Liver (tissue), 9 donors: Measurements from ENCODE around the gene PPP2R2B. TPM values are rescaled to one million over a fixed set of nuclear protein-coding genes. Genes with fewer than 3 reads are reported as not detected.

Experiments
- DNase-seq: peaks from one replicate; pipeline ENCODE4 v3.0.0-alpha.2; 2017; ENCODE audit warnings: low spot score
- H3K27ac ChIP-seq, 2 donors: one replicate each; pipeline ENCODE4 v1.7.0; 2013; ENCODE audit warnings: inconsistent platforms in 2 of 2, low read length in 2 of 2, control low read depth in 1 of 2, low read depth in 1 of 2, mild to moderate bottlenecking in 1 of 2
- H3K27me3 ChIP-seq, 4 donors: one replicate each; pipeline versions ENCODE4 v1.6.1 to v1.7.0; 2013; ENCODE audit warnings: low read length in 3 of 4, inconsistent platforms in 1 of 4, mild to moderate bottlenecking in 1 of 4, moderate library complexity in 1 of 4; ENCODE audit not compliant: control insufficient read depth in 4 of 4, insufficient read depth in 4 of 4
- H3K36me3 ChIP-seq, 4 donors: one replicate each; pipeline versions ENCODE4 v1.6.1 to v1.7.0; 2013; ENCODE audit warnings: low read length in 3 of 4, mild to moderate bottlenecking in 3 of 4, low read depth in 1 of 4, moderate library complexity in 1 of 4; ENCODE audit not compliant: control insufficient read depth in 4 of 4, insufficient read depth in 3 of 4
- H3K4me1 ChIP-seq, 4 donors: one replicate each; pipeline versions ENCODE4 v1.6.1 to v1.7.0; 2013; ENCODE audit warnings: low read length in 3 of 4, mild to moderate bottlenecking in 3 of 4, moderate library complexity in 1 of 4; ENCODE audit not compliant: control insufficient read depth in 4 of 4, insufficient read depth in 4 of 4
- H3K4me3 ChIP-seq, 3 donors: one replicate each; pipeline versions ENCODE4 v1.6.1 to v1.7.0; 2013; ENCODE audit warnings: low read length in 3 of 3, control low read depth in 1 of 3, low read depth in 1 of 3, mild to moderate bottlenecking in 1 of 3
- H3K9ac ChIP-seq, 2 donors: one replicate each; pipeline ENCODE4 v1.7.0; 2013; ENCODE audit warnings: low read length in 2 of 2, mild to moderate bottlenecking in 2 of 2, moderate library complexity in 2 of 2, control low read depth in 1 of 2, low read depth in 1 of 2
- H3K9me3 ChIP-seq, 4 donors: one replicate each; pipeline versions ENCODE4 v1.6.1 to v1.7.0; 2013; ENCODE audit warnings: low read length in 3 of 4; ENCODE audit not compliant: control insufficient read depth in 4 of 4
- EGR1 ChIP-seq, 2 donors: IDR thresholded peaks; 2 replicates each; pipeline ENCODE4 v1.6.1; 2016 to 2018; ENCODE audit warnings: antibody characterized with exemption in 2 of 2, low read depth in 2 of 2
- FOXA1 ChIP-seq: IDR thresholded peaks from 2 replicates; pipeline ENCODE4 v1.6.1; 2016; ENCODE audit warnings: antibody characterized with exemption
- FOXA2 ChIP-seq: IDR thresholded peaks from 2 replicates; pipeline ENCODE4 v1.6.1; 2016; ENCODE audit warnings: antibody characterized with exemption
- GABPA ChIP-seq, 2 donors: IDR thresholded peaks in 1 of 2; conservative IDR thresholded peaks in 1 of 2; 2 replicates each; pipeline ENCODE4 v1.6.1; 2016; ENCODE audit warnings: antibody characterized with exemption in 2 of 2, mild to moderate bottlenecking in 1 of 2, moderate library complexity in 1 of 2
- HNF4A ChIP-seq, 2 donors: conservative IDR thresholded peaks; 2 replicates each; pipeline ENCODE4 v1.6.1; 2016; ENCODE audit warnings: antibody characterized with exemption in 2 of 2, mild to moderate bottlenecking in 2 of 2
- HNF4G ChIP-seq: IDR thresholded peaks from 2 replicates; pipeline ENCODE4 v1.6.1; 2016; ENCODE audit warnings: antibody characterized with exemption
- JUND ChIP-seq, 2 donors: IDR thresholded peaks; 2 replicates each; pipeline ENCODE4 v1.6.1; 2016; ENCODE audit warnings: antibody characterized with exemption in 2 of 2
- NR2F2 ChIP-seq: IDR thresholded peaks from 2 replicates; pipeline ENCODE4 v1.6.1; 2016; ENCODE audit warnings: antibody characterized with exemption
- RAD21 ChIP-seq, 2 donors: IDR thresholded peaks; 2 replicates each; pipeline ENCODE4 v1.6.1; 2016; ENCODE audit warnings: antibody characterized with exemption in 2 of 2, mild to moderate bottlenecking in 2 of 2
- SP1 ChIP-seq: IDR thresholded peaks from 2 replicates; pipeline ENCODE4 v1.6.1; 2018; ENCODE audit warnings: antibody characterized with exemption, mild to moderate bottlenecking
- TAF1 ChIP-seq: conservative IDR thresholded peaks from 2 replicates; pipeline ENCODE4 v1.6.1; 2016; ENCODE audit warnings: antibody characterized with exemption, mild to moderate bottlenecking
- YY1 ChIP-seq: IDR thresholded peaks from 2 replicates; pipeline ENCODE4 v1.6.1; 2016; ENCODE audit warnings: antibody characterized with exemption, mild to moderate bottlenecking
- WGBS: extraction: QIAGEN DNeasy Blood & Tissue Kit; methylation state at CpG from one replicate; pipeline ENCODE4 v1.1.7; 2013; 5-methylcytosine and 5-hydroxymethylcytosine counted together
- polyA plus RNA-seq, 2 donors: library from polyadenylated mRNA; stranded (reverse) in 1 of 2; unstranded in 1 of 2; fragments of 200-250 nt in 1 of 2; fragments of >200 nt in 1 of 2; fragmentation: Nextera tagmentation in 1 of 2; extraction: Ambion mirVana in 1 of 2; gene quantifications; one replicate each; pipeline versions ENCODE4 v1.2.1 to v1.2.3, GENCODE V29; 2013 to 2015
- total RNA-seq, 2 donors: library from RNA; depleted of rRNA; stranded (reverse); fragments of >200 nt; gene quantifications; one replicate each; pipeline ENCODE4 v1.2.3, GENCODE V29; 2014
- TF ChIP-seq, protein P1 (sequence below): fragments of 150-350 bp; IDR thresholded peaks from 2 replicates; pipeline ENCODE4 v1.5.1; 2017; ENCODE audit warnings: improper control_type of control experiment, low read depth, low read length; ENCODE audit not compliant: missing input control
- TF ChIP-seq, protein P2 (sequence below): IDR thresholded peaks from 2 replicates; pipeline ENCODE4 v1.6.1; 2016; ENCODE audit warnings: antibody characterized with exemption, mild to moderate bottlenecking
- TF ChIP-seq, protein P3 (sequence below): IDR thresholded peaks from 2 replicates; pipeline ENCODE4 v1.6.1; 2016; ENCODE audit warnings: antibody characterized with exemption
- TF ChIP-seq, protein P4 (sequence below): IDR thresholded peaks from 2 replicates; pipeline ENCODE4 v1.6.1; 2016; ENCODE audit warnings: antibody characterized with exemption
- TF ChIP-seq, protein P5 (sequence below): IDR thresholded peaks from 2 replicates; pipeline ENCODE4 v1.6.1; 2016; ENCODE audit warnings: antibody characterized with exemption
- donor health status: healthy.
- donor health status: healthy.
- donor health status: healthy.
- donor health status: healthy.
- donor health status: healthy.

PPP2R2B gene
- total and polyA plus RNA-seq, 4 donors = 0.15 to 6.3 (median 0.40) TPM

DNA sequence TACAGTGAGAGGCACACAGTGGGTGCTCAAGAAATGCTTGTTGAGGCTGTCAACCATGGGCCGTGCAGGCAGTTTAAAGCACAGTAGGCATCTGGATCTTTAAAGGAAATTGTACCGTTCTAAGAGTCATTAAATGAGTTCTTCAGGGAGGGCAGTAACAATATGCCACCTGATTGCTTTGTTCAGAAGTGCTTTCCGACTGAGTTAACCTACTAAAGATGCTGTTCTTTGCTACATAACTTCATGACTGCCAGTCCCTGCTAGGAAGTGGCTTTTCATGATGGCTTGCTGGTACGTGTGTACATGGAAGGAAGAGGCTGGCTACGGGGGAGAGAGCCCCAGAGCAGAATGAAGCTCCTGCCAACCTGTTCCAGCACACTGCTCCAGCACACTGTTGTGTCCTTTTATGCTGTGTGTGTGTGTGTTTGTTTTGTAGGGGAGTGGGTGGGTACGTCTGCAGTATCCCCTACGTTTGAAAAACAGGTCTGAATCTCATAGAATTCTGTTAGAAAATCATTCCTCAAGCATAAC is 41.9 kb upstream of the PPP2R2B start:
- no peak overlapping the region for H3K27ac ChIP-seq
- WGBS = 78% methylated on average over 7 of the region's 7 CpGs

More for the DNA sequence above, 41.9 kb upstream of the PPP2R2B start:
- no peak overlapping the region for H3K4me3 ChIP-seq
- no peaks in the 10 kb centered on the region for H3K36me3 ChIP-seq
- TF ChIP-seq RAD21 (IDR thresholded peaks at IDR 0.05) = no peak
- TF ChIP-seq FOXA1 = no peak
- no peak for TF ChIP-seq FOXA2
- TF ChIP-seq EGR1 (IDR thresholded peaks at IDR 0.05; ENCODE audit: low read depth in 2 of 2) = no peak
- TF ChIP-seq, protein P1, sequence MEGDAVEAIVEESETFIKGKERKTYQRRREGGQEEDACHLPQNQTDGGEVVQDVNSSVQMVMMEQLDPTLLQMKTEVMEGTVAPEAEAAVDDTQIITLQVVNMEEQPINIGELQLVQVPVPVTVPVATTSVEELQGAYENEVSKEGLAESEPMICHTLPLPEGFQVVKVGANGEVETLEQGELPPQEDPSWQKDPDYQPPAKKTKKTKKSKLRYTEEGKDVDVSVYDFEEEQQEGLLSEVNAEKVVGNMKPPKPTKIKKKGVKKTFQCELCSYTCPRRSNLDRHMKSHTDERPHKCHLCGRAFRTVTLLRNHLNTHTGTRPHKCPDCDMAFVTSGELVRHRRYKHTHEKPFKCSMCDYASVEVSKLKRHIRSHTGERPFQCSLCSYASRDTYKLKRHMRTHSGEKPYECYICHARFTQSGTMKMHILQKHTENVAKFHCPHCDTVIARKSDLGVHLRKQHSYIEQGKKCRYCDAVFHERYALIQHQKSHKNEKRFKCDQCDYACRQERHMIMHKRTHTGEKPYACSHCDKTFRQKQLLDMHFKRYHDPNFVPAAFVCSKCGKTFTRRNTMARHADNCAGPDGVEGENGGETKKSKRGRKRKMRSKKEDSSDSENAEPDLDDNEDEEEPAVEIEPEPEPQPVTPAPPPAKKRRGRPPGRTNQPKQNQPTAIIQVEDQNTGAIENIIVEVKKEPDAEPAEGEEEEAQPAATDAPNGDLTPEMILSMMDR = no peak
- TF ChIP-seq, protein P2, sequence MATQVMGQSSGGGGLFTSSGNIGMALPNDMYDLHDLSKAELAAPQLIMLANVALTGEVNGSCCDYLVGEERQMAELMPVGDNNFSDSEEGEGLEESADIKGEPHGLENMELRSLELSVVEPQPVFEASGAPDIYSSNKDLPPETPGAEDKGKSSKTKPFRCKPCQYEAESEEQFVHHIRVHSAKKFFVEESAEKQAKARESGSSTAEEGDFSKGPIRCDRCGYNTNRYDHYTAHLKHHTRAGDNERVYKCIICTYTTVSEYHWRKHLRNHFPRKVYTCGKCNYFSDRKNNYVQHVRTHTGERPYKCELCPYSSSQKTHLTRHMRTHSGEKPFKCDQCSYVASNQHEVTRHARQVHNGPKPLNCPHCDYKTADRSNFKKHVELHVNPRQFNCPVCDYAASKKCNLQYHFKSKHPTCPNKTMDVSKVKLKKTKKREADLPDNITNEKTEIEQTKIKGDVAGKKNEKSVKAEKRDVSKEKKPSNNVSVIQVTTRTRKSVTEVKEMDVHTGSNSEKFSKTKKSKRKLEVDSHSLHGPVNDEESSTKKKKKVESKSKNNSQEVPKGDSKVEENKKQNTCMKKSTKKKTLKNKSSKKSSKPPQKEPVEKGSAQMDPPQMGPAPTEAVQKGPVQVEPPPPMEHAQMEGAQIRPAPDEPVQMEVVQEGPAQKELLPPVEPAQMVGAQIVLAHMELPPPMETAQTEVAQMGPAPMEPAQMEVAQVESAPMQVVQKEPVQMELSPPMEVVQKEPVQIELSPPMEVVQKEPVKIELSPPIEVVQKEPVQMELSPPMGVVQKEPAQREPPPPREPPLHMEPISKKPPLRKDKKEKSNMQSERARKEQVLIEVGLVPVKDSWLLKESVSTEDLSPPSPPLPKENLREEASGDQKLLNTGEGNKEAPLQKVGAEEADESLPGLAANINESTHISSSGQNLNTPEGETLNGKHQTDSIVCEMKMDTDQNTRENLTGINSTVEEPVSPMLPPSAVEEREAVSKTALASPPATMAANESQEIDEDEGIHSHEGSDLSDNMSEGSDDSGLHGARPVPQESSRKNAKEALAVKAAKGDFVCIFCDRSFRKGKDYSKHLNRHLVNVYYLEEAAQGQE = no peak
- no peak for TF ChIP-seq YY1
- TF ChIP-seq, protein P3, sequence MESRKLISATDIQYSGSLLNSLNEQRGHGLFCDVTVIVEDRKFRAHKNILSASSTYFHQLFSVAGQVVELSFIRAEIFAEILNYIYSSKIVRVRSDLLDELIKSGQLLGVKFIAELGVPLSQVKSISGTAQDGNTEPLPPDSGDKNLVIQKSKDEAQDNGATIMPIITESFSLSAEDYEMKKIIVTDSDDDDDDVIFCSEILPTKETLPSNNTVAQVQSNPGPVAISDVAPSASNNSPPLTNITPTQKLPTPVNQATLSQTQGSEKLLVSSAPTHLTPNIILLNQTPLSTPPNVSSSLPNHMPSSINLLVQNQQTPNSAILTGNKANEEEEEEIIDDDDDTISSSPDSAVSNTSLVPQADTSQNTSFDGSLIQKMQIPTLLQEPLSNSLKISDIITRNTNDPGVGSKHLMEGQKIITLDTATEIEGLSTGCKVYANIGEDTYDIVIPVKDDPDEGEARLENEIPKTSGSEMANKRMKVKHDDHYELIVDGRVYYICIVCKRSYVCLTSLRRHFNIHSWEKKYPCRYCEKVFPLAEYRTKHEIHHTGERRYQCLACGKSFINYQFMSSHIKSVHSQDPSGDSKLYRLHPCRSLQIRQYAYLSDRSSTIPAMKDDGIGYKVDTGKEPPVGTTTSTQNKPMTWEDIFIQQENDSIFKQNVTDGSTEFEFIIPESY = no peak
- no peak for TF ChIP-seq HNF4A (conservative IDR thresholded peaks at IDR 0.05)
- TF ChIP-seq, protein P4, sequence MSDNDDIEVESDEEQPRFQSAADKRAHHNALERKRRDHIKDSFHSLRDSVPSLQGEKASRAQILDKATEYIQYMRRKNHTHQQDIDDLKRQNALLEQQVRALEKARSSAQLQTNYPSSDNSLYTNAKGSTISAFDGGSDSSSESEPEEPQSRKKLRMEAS = no peak
- TF ChIP-seq, protein P5, sequence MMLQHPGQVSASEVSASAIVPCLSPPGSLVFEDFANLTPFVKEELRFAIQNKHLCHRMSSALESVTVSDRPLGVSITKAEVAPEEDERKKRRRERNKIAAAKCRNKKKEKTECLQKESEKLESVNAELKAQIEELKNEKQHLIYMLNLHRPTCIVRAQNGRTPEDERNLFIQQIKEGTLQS = no peak
- no peak for TF ChIP-seq TAF1
- no peak for TF ChIP-seq NR2F2
- no peak for TF ChIP-seq JUND (IDR thresholded peaks at IDR 0.05)
- TF ChIP-seq SP1 = no peak
- no peak for TF ChIP-seq GABPA (IDR thresholded peaks at IDR 0.05 in 1 of 2, conservative IDR thresholded peaks at IDR 0.05 in 1 of 2)
- no peak for TF ChIP-seq HNF4G
- H3K9me3 ChIP-seq = no peaks in the 10 kb centered on the region
- H3K27me3 ChIP-seq = no peaks in the 10 kb centered on the region
- no peak overlapping the region for H3K9ac ChIP-seq
- H3K4me1 ChIP-seq = peaks cover 0 to 1% (median 0%) of the 10 kb centered on the region in 4 donors
- no peak for DNase-seq
